HG03066 (cell line): ENCODE results near the gene RPTOR.

ENCODE experiments used
- ATAC-seq: cut with Tn5 transposase; IDR thresholded peaks from one replicate; pipeline ENCODE4 v1.9.1; 2021; ENCODE audit warnings: low read depth; ENCODE audit not compliant: unreplicated experiment

The RPTOR gene

GRCh38 chr17:80947200-80947940 lies 402.7 kb downstream of the RPTOR start:
- no peak for ATAC-seq

- ATAC-seq: no peak
Observed at GRCh38 chr17:80948019-80948975, 403.7 kb downstream of the RPTOR start.

- no peak for ATAC-seq
Observed at GRCh38 chr17:80948976-80949450, 404.4 kb downstream of the RPTOR start.

GRCh38 chr17:80949451-80950421 lies 405.1 kb downstream of the RPTOR start:
- no peak for ATAC-seq

- ATAC-seq: no peak
Observed at GRCh38 chr17:80950466-80951120, 406.0 kb downstream of the RPTOR start.

- no peak for ATAC-seq
Observed at GRCh38 chr17:80951121-80952090, 406.8 kb downstream of the RPTOR start.

GRCh38 chr17:80952291-80952690 lies 407.7 kb downstream of the RPTOR start:
- ATAC-seq: no peak

GRCh38 chr17:80953471-80954315 lies 409.1 kb downstream of the RPTOR start:
- no peak for ATAC-seq

- no peak for ATAC-seq
Observed at GRCh38 chr17:80955078-80955477, 410.4 kb downstream of the RPTOR start.

- no peak for ATAC-seq
Observed at GRCh38 chr17:80955671-80956280, 411.1 kb downstream of the RPTOR start.

- no peak for ATAC-seq
Observed at GRCh38 chr17:80956321-80957190, 411.9 kb downstream of the RPTOR start.

- no peak for ATAC-seq
Observed at GRCh38 chr17:80957461-80957941, 412.9 kb downstream of the RPTOR start.

GRCh38 chr17:80959330-80960036 lies 414.8 kb downstream of the RPTOR start:
- no peak for ATAC-seq

GRCh38 chr17:80960037-80960796 lies 415.6 kb downstream of the RPTOR start:
- ATAC-seq: no peak
